Suprapubic skin (tissue), 3 donors: ENCODE results near the gene PRDM5.

Source experiments
- CTCF ChIP-seq, 2 donors: fragments of 200-600 bp in 1 of 2; fragments of 450-650 bp in 1 of 2; sonication (generic) in 1 of 2; IDR thresholded peaks; one replicate each; pipeline ENCODE4 v1.5.1; 2016 to 2019; ENCODE audit warnings: antibody characterized with exemption in 2 of 2, mild to moderate bottlenecking in 1 of 2, moderate library complexity in 1 of 2
- POLR2AphosphoS5 ChIP-seq, 3 donors: sonication (generic); formaldehyde crosslinking; IDR thresholded peaks; one replicate each; pipeline ENCODE4 v1.6.1; 2017; ENCODE audit warnings: antibody characterized with exemption in 3 of 3

- no peak for TF ChIP-seq CTCF (IDR thresholded peaks at IDR 0.05)
- TF ChIP-seq POLR2AphosphoS5 (IDR thresholded peaks at IDR 0.05) = no peak
Observed at GRCh38 chr4:120683897-120684540, 238.5 kb downstream of the PRDM5 start.
